D721Med (cell line): ENCODE data around the gene HOXA11.

Experiments used
- DNase-seq: peaks from one replicate; pipeline ENCODE4 v3.0.0; 2011; ENCODE audit warnings: low spot score; ENCODE audit not compliant: insufficient read length
- FAIRE-seq: peaks from 2 replicates; lab custom pipeline; 2011; peaks lifted over from hg19 to GRCh38; lab: Jason Lieb, UNC
- TF ChIP-seq, protein P1 (sequence below): IDR thresholded peaks from 2 replicates; pipeline ENCODE4 v1.5.1; 2012; ENCODE audit warnings: mild to moderate bottlenecking, control low read depth; ENCODE audit not compliant: insufficient read depth; ENCODE audit errors: missing control alignments

HOXA11 gene

DNA sequence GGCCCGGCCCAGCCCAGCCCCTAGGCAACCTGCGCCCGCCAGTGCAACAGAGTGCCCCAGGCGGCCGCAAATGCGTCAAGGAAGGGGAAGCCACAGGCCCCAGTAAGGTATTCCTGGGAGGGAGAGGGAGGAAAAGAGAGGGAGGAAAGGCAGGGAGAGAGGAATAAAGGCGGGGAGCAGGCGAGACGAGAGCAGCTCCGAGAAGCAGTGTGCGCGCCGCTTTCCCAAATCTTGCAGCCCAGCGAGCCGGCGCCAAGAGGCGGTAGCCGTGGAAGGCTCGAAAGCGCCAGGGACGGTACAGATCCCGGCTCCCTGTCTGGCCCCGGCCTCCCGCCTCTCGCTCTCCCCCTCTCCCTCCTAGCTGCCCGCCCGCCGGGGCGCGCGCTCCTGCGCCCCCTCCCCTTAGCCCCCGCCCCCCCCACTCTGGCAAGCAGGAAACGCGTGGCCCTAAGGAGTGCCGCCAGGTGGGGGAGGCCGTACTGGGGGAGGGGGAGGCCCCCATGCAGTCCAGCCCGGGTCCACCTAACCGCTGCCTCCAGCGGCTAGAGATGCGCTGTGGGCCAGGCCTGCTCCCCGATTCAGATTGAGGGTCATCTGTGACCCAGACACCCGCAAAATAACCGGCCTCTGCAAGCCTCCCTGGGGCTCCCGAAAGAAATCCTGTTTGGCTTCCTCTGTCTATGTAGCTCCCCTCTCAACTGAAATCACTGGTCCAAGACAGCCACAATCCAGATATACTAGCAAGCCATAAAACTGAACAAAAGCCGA, 15.2 kb downstream of the HOXA11 start:
- no peak for DNase-seq
- TF ChIP-seq, protein P1, sequence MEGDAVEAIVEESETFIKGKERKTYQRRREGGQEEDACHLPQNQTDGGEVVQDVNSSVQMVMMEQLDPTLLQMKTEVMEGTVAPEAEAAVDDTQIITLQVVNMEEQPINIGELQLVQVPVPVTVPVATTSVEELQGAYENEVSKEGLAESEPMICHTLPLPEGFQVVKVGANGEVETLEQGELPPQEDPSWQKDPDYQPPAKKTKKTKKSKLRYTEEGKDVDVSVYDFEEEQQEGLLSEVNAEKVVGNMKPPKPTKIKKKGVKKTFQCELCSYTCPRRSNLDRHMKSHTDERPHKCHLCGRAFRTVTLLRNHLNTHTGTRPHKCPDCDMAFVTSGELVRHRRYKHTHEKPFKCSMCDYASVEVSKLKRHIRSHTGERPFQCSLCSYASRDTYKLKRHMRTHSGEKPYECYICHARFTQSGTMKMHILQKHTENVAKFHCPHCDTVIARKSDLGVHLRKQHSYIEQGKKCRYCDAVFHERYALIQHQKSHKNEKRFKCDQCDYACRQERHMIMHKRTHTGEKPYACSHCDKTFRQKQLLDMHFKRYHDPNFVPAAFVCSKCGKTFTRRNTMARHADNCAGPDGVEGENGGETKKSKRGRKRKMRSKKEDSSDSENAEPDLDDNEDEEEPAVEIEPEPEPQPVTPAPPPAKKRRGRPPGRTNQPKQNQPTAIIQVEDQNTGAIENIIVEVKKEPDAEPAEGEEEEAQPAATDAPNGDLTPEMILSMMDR: no peak
- no peak for FAIRE-seq

DNA sequence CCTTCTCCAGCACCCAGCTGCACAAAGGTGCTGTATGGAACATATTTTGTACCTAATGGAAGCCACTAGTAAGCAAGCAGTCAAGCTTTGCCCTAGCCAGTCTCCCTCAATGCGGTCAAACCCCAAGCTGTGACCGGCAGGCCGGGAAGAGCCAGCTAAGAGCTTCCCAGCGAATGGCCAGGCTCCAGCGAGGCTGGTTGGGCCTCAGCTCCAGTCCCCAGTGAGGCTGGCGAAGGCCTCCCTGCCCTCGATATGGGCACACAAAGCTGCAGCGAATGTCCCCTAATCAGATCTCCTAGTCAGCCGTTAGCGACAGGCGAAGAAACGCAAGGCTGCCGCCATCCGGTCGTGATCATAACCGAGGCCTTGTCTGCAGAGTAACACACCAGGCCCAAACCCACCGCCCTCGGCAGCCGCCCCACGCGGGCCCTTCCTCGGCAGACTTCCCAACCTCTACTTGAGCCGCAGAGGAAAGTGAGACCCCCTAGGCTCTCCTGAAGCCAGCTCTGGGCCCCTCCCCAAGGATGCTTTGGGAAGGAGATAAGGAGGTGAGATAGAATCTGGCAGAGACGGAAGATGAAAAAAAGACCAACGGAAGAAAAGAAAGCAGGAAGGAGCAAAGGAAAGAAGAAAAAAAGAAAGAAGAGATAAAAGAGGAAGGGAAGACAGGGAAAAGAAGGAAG, 16.6 kb downstream of the HOXA11 start:
- FAIRE-seq (no peak), DNase-seq (no peak)

GRCh38 chr7:27167916-27168264, 17.1 kb downstream of the HOXA11 start:
- TF ChIP-seq, protein P1: no peak
- no peak for DNase-seq
- FAIRE-seq: no peak

More for the DNA sequence above, 16.6 kb downstream of the HOXA11 start:
- TF ChIP-seq, protein P1: no peak

GRCh38 chr7:27166531-27167505, 18.2 kb downstream of the HOXA11 start:
- TF ChIP-seq, protein P1: no peak
- FAIRE-seq: no peak
- DNase-seq: no peak

GRCh38 chr7:27165996-27166530, 19.0 kb downstream of the HOXA11 start:
- DNase-seq (no peak), FAIRE-seq (no peak)
- TF ChIP-seq, protein P1: no peak

GRCh38 chr7:27165089-27165995, 19.7 kb downstream of the HOXA11 start, which contains the start of gene HOXA9:
Gene HOXA9, minus strand, starts transcription at chr7:27165537. Its CDS starts 80 bp downstream, at chr7:27165457.
- no peak for FAIRE-seq
- TF ChIP-seq, protein P1: no peak
- DNase-seq: no peak
